Measurements from ENCODE around the gene GNMT. TPM values are rescaled to one million over a fixed set of nuclear protein-coding genes. Genes with fewer than 3 reads are reported as not detected.

The GNMT gene
- polyA plus RNA-seq, 1 experiment = 0.07 TPM

DNA sequence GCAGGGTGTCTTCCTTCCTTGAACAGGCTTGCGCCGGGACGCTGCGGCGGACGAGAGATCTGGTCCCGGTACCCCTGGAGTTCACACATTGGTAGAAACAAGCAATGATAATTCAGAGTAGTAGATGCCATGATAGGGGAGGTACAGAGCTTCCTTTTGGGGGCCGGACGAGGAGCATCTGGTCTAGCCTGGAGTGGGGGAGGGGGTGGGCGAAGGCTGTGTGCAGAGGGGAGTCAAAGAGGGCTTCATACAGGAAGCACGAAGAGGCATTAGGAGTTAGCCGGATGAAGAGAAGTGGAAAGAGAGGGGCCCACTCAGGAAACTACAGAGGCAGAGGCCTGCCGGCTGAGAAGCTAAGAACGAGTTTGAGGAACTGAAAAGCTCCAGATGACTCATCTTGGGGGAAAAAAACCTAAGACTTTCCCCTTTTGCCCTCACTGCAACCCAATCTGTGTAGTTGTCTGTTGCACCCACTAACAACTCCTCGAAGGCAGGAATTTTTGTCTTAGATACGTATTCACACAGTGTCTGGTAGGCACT is 30.7 kb upstream of the GNMT start:
- Histone ChIP-seq H3K27me3 (ENCODE audit: control insufficient read depth, insufficient read depth, low read length) (peaks cover 2% of the 10 kb centered on the region), H3K9me3 (ENCODE audit: control insufficient read depth, insufficient read depth, low read length) (no peaks in the 10 kb centered on the region), H3K4me3 (ENCODE audit: low read depth, low read length) (peak overlapping the region; percentile 76), H3K27ac (ENCODE audit: low read depth, low read length) (peak overlapping the region; percentile 96)
- ChIA-PET POLR2A (interaction anchor here (0.6 to 1.9 kb wide), 20 partner anchors 8 to 616 kb away, joined by 3 to 18 read pairs (median 4); partner anchors contain the start of genes CUL7, CUL9, GNMT and KLHDC3), CTCF (interaction anchor here (1.1 to 1.8 kb wide), 3 partner anchors 29 to 85 kb away, joined by 3 to 7 read pairs (median 4); partner anchors contain the start of gene KLHDC3)
- DNase-seq (ENCODE audit: low read depth, low spot score) = peak; percentile 42
- TF ChIP-seq, protein P1, sequence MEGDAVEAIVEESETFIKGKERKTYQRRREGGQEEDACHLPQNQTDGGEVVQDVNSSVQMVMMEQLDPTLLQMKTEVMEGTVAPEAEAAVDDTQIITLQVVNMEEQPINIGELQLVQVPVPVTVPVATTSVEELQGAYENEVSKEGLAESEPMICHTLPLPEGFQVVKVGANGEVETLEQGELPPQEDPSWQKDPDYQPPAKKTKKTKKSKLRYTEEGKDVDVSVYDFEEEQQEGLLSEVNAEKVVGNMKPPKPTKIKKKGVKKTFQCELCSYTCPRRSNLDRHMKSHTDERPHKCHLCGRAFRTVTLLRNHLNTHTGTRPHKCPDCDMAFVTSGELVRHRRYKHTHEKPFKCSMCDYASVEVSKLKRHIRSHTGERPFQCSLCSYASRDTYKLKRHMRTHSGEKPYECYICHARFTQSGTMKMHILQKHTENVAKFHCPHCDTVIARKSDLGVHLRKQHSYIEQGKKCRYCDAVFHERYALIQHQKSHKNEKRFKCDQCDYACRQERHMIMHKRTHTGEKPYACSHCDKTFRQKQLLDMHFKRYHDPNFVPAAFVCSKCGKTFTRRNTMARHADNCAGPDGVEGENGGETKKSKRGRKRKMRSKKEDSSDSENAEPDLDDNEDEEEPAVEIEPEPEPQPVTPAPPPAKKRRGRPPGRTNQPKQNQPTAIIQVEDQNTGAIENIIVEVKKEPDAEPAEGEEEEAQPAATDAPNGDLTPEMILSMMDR (IDR thresholded peaks at IDR 0.05; ENCODE audit: low read depth, low read length) = no peak

DNA sequence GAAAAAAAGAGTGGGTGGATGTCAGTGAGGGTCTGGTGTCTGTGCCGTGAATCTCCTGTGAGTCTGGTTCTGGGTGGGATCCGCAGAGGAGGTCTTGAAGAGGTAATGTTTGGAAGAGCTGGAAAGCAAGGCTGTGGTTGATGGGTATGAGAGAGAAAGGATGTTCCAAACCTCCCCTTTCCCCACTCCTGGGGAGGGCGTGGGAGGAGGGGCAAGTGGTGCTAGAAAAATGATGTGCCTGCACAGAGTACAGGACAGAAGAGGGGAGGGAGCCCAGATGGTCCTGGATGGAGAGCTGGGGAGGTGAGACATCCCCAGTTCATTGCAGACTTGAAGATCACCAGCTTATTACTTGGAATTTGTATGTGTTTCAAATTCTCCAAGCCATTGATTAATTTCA is 28.1 kb upstream of the GNMT start:
- Histone ChIP-seq H3K27me3 (ENCODE audit: control insufficient read depth, insufficient read depth, low read length) (no peaks in the 10 kb centered on the region), H3K4me3 (ENCODE audit: low read depth, low read length) (no peak overlapping the region), H3K27ac (ENCODE audit: low read depth, low read length) (no peak overlapping the region), H3K9me3 (ENCODE audit: control insufficient read depth, insufficient read depth, low read length) (no peaks in the 10 kb centered on the region)
- ChIA-PET POLR2A (interaction anchor here (0.5 kb wide), 1 partner anchor 11 kb away, joined by 4 read pairs; no protein-coding TSS in a partner anchor), CTCF (no interaction called here)
- TF ChIP-seq, protein P1 (IDR thresholded peaks at IDR 0.05; ENCODE audit: low read depth, low read length) = no peak
- DNase-seq (ENCODE audit: low read depth, low spot score) = no peak

- Histone ChIP-seq H3K27ac (ENCODE audit: low read depth, low read length) (no peak overlapping the region), H3K4me3 (ENCODE audit: low read depth, low read length) (no peak overlapping the region), H3K9me3 (ENCODE audit: control insufficient read depth, insufficient read depth, low read length) (no peaks in the 10 kb centered on the region), H3K27me3 (ENCODE audit: control insufficient read depth, insufficient read depth, low read length) (no peaks in the 10 kb centered on the region)
- POLR2A ChIA-PET = interaction anchor here (0.5 kb wide), 1 partner anchor 12 kb away, joined by 4 read pairs; no protein-coding TSS in a partner anchor
- CTCF ChIA-PET = no interaction called here
- TF ChIP-seq, protein P1 (IDR thresholded peaks at IDR 0.05; ENCODE audit: low read depth, low read length) = no peak
- no peak for DNase-seq (ENCODE audit: low read depth, low spot score)
Measured at GRCh38 chr6:42933205-42933604, 27.3 kb upstream of the GNMT start.

DNA sequence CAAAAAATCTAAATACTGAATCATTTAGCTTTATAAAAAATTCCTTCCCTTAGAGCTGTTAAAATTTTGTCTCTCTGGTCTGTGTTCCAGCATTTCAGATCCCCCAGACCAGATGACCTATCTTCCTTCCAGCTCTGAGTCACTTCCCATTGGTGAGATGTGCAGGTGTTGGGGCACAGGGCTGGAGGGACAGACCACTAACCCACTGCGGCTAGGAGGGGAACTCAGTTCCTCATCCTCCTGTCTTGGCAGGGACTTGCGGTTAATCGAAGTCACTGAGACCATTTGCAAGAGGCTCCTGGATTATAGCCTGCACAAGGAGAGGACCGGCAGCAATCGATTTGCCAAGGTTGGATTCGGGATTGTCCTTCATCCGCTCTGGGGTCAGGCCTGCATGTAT is 25.2 kb upstream of the GNMT start:
- ChIA-PET CTCF (no interaction called here), POLR2A (interaction anchor here (0.6 kb wide), 1 partner anchor 182 kb away, joined by 5 read pairs; no protein-coding TSS in a partner anchor)
- Histone ChIP-seq H3K9me3 (ENCODE audit: control insufficient read depth, insufficient read depth, low read length) (no peaks in the 10 kb centered on the region), H3K27ac (ENCODE audit: low read depth, low read length) (no peak overlapping the region), H3K4me3 (ENCODE audit: low read depth, low read length) (no peak overlapping the region), H3K27me3 (ENCODE audit: control insufficient read depth, insufficient read depth, low read length) (no peaks in the 10 kb centered on the region)
- DNase-seq (ENCODE audit: low read depth, low spot score) = no peak
- TF ChIP-seq, protein P1 (IDR thresholded peaks at IDR 0.05; ENCODE audit: low read depth, low read length) = no peak

GRCh38 chr6:42936398-42936797 is 24.2 kb upstream of the GNMT start:
- ChIA-PET CTCF (interaction anchor here (1.6 kb wide), 1 partner anchor 35 kb away, joined by 4 read pairs; no protein-coding TSS in a partner anchor), POLR2A (no interaction called here)
- Histone ChIP-seq H3K9me3 (ENCODE audit: control insufficient read depth, insufficient read depth, low read length) (no peaks in the 10 kb centered on the region), H3K27me3 (ENCODE audit: control insufficient read depth, insufficient read depth, low read length) (no peaks in the 10 kb centered on the region), H3K27ac (ENCODE audit: low read depth, low read length) (no peak overlapping the region), H3K4me3 (ENCODE audit: low read depth, low read length) (no peak overlapping the region)
- no peak for DNase-seq (ENCODE audit: low read depth, low spot score)
- TF ChIP-seq, protein P1 (IDR thresholded peaks at IDR 0.05; ENCODE audit: low read depth, low read length) = no peak
